GM12865 (cell line): Measurements from ENCODE around the gene CEP164.

Experiments
- DNase-seq: peaks from one replicate; pipeline ENCODE4 v3.0.0; 2010; ENCODE audit warnings: low read depth
- H3K4me3 ChIP-seq: 2 replicates; pipeline ENCODE4 v1.5.1; 2011; ENCODE audit warnings: mild to moderate bottlenecking, low read depth, low read length, control low read depth
- TF ChIP-seq, protein P1 (sequence below): IDR thresholded peaks from 2 replicates; pipeline ENCODE4 v1.5.1; 2011; ENCODE audit warnings: low read length, control low read depth, low read depth, inconsistent platforms; ENCODE audit not compliant: insufficient read depth; ENCODE audit errors: missing control alignments

The CEP164 gene

GRCh38 chr11:117382746-117383145, 55.1 kb downstream of the CEP164 start:
- no peak for DNase-seq

GRCh38 chr11:117384045-117384444, 56.4 kb downstream of the CEP164 start:
- TF ChIP-seq, protein P1, sequence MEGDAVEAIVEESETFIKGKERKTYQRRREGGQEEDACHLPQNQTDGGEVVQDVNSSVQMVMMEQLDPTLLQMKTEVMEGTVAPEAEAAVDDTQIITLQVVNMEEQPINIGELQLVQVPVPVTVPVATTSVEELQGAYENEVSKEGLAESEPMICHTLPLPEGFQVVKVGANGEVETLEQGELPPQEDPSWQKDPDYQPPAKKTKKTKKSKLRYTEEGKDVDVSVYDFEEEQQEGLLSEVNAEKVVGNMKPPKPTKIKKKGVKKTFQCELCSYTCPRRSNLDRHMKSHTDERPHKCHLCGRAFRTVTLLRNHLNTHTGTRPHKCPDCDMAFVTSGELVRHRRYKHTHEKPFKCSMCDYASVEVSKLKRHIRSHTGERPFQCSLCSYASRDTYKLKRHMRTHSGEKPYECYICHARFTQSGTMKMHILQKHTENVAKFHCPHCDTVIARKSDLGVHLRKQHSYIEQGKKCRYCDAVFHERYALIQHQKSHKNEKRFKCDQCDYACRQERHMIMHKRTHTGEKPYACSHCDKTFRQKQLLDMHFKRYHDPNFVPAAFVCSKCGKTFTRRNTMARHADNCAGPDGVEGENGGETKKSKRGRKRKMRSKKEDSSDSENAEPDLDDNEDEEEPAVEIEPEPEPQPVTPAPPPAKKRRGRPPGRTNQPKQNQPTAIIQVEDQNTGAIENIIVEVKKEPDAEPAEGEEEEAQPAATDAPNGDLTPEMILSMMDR = no peak
- no peak overlapping the region for H3K4me3 ChIP-seq
- no peak for DNase-seq

More at GRCh38 chr11:117382746-117383145, 55.1 kb downstream of the CEP164 start:
- TF ChIP-seq, protein P1 = no peak
- no peak overlapping the region for H3K4me3 ChIP-seq

DNA sequence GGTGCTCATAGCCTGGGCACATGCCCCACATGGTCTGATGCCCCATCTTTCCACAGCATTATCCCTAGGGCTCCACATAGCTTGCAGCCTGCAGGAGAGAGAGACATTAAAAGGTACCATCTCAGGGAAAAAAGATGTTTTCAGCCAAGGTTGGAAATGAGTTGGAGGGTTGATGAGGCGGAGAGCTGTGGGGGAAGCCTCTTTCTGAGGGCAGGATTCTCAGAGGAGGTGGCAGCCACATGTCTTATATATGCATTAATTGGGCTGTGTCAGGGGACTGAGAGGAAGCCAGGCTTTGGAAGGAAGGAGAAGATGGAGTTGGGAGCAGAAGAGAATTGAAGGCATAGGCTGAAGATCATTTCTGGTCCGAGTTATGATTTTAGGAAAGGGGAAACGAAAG, 57.8 kb downstream of the CEP164 start:
- H3K4me3 ChIP-seq = no peak overlapping the region
- DNase-seq = no peak

DNA sequence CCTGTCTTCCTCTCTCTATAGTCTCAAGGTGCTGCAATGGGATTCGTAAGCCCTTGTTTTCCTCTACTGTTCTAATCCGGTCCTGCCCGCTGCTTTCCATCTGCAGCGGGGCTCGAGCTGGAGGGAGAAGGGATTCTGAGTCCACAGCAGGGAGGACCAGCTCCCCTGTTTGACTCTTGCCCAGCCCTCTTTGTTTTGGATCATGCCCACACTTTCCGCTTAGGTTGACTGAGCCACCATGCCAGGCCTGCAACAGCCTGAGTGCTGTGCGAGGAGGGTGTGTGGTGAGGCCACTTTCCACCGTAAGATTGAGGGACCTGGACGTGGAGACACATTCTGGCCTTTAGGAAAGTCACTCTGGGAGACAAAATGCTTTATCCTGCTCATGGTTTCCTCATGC, 58.3 kb downstream of the CEP164 start:
- DNase-seq = no peak
- no peak overlapping the region for H3K4me3 ChIP-seq
- TF ChIP-seq, protein P1 = no peak

More for the DNA sequence above, 57.8 kb downstream of the CEP164 start:
- TF ChIP-seq, protein P1 = no peak

- no peak overlapping the region for H3K4me3 ChIP-seq
- TF ChIP-seq, protein P1 = no peak
- no peak for DNase-seq
Observed at GRCh38 chr11:117387992-117388755, 60.5 kb downstream of the CEP164 start.

DNA sequence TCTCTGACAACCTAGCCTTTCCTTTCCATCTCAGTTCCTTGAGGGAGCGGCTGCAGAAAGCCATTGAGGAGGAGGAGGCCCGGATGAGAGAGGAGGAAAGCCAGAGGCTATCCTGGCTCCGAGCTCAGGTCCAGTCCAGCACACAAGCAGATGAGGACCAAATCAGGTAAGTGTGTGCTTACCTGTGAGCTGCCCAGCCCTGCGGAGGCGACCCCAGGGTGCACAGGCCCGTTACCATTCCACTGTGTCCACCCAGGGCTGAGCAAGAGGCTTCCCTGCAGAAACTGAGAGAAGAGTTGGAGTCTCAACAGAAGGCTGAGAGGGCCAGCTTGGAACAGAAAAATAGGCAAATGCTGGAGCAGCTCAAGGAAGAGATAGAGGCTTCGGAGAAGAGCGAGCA, 63.1 kb downstream of the CEP164 start:
- TF ChIP-seq, protein P1 = no peak
- H3K4me3 ChIP-seq = no peak overlapping the region
- no peak for DNase-seq

- no peak overlapping the region for H3K4me3 ChIP-seq
- DNase-seq = no peak
- TF ChIP-seq, protein P1 = no peak
Observed at GRCh38 chr11:117391181-117391580, 63.5 kb downstream of the CEP164 start.
